GM18873 (cell line): ENCODE results near the gene A1BG.
A peak's percentile ranks its signal among the peaks of the same experiment; 100 is the strongest.

Source experiments
- ATAC-seq: cut with Tn5 transposase; IDR thresholded peaks from one replicate; pipeline ENCODE4 v1.9.1; 2021; ENCODE audit warnings: mild to moderate bottlenecking, moderate library complexity, moderate number of reproducible peaks; ENCODE audit not compliant: unreplicated experiment, low FRiP score

The A1BG gene

DNA sequence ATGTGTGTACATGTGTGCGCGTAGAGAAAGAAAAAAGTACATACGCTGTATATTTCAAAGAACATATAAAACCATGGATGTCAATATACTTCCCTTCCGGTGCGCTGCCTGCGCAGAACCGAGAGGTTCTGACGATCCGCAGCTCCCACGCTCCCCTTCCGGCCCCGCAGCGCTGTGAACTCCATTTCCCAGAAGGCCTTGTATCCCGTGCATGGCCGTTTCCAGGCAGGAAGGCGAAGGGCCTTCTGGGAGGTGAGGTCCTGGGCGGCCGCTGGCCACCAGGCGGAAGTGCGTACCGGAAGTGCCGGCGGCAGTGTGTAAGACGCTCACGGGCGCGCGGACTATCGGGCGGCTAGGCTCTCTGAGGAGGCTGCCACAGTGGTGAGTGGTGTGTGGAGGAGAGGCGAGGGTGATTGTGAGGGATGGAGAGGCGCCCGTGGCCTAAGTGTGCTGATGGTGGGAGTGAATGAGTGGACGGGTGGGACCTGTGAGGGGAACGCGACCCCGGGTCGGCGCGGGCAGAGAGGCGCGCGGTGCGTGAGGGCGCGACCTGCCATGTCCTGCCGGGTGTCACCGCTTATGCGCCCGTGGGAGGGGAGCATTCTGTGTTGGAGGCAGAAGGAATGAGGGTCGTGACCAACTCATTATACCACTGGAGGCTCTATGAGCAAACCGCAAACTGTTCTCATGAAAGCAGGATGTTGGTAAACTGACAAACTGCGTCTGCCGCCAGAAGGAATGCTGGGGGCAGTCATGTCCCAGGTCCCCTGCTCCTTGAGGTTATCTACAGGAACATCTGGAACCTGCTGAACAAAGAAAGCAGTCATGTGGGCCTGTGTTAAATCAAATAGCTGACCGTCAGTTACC lies 48.0 kb downstream of the A1BG start, which contains the start of gene ERVK3-1:
TSS of gene ERVK3-1 (plus strand) at position 313 of the 867 bp plus-strand sequence. CDS start 6,792 bp downstream, outside the sequence.
- ATAC-seq: peak; percentile 88

DNA sequence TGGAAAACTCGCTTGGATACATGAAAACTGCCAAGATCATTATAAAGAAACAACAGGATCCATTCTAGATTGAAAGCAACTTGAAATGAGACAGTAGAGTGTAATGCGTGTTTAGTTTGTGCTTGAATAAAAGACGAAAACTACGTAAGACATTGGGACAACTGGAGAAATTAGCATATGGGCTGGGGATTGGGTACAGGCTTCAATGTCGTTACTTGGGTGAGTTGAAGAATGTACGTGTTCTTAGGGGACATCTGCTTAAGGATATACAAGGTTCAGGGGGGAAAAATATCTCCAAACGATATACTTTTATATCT lies 48.6 kb downstream of the A1BG start:
- ATAC-seq: no peak

DNA sequence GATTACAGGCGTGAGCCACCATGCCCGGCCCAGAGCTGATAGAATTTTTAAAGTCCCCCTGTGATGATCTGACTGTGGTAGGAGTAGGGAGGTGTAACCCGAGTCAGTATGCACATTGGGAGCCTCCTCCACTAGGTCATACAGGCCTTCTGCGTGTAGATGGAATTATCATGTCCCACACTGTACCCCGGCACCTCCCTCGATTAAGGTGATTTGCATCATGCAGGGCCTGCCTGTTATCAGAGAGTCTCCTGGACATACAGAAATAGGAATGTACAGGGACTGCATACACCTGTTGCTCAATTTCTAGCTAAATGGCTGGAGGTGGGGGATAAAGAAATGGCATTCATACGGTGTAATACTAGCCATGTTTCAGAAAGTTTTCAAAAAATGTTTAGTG lies 49.0 kb downstream of the A1BG start:
- no peak for ATAC-seq

DNA sequence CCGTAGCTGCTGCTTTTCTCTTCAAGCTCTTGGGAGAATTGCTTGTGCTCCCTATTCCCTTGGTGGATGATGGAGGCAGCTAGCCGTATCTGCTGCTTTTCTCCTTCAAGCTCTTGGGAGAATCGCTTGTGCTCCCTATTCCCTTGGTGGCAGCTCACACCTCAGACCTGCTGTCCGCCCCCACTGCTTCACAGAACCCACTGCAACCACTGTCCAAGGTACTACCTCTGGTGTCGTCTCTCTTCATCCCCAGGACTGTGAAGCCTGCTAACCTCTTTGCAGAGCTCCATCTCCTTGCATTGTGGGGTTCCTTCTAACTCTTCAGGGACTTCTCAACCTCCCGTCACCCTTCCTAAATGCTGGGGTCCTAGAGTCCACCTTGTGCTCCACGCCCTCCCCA lies 52.7 kb downstream of the A1BG start:
- ATAC-seq: no peak

DNA sequence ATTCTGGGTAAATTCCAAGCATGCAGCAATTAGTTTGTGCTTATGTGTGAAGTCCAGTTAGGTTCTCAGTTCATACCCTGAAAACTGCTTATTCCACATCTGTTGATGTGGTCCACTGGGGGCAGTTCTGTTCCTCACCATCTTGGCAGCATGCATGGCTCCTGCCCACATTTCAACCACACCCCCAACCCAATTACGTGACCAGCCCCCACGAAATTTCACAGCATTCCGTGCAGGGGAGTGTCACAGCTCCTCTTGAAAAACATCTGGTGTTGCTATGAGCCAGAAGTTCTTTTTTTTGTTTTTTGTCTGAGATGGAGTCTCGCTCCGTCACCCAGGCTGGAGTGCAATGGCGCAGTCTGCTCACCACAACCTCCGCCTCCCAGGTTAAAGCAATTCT lies 57.2 kb downstream of the A1BG start:
- ATAC-seq: no peak
